Gastroesophageal sphincter (tissue), 3 donors: Measurements from ENCODE around the gene KCTD3.

Source experiments
- CTCF ChIP-seq, 4 experiments: fragments of 200-600 bp in 2 of 4; fragments of 450-650 bp in 2 of 4; sonication (generic) in 1 of 4; IDR thresholded peaks; one replicate each; pipeline ENCODE4 v1.5.1; 2017 to 2019; ENCODE audit warnings: antibody characterized with exemption in 4 of 4, mild to moderate bottlenecking in 2 of 4, moderate library complexity in 2 of 4
- POLR2A ChIP-seq, 2 donors: fragments of 450-650 bp; IDR thresholded peaks; one replicate each; pipeline ENCODE4 v1.6.1; 2017; ENCODE audit warnings: antibody characterized with exemption in 2 of 2, mild to moderate bottlenecking in 2 of 2, moderate library complexity in 1 of 2
- POLR2AphosphoS5 ChIP-seq: sonication (generic); formaldehyde crosslinking; IDR thresholded peaks from one replicate; pipeline ENCODE4 v1.6.1; 2017; ENCODE audit warnings: antibody characterized with exemption

- no peak for TF ChIP-seq CTCF (IDR thresholded peaks at IDR 0.05)
- no peak for TF ChIP-seq POLR2A (IDR thresholded peaks at IDR 0.05)
- TF ChIP-seq POLR2AphosphoS5 = no peak
Measured at GRCh38 chr1:215526846-215527151, 40.3 kb upstream of the KCTD3 start.
